GM12878 (cell line): Measurements from ENCODE around the gene ARHGAP27. TPM values are rescaled to one million over a fixed set of nuclear protein-coding genes. Genes with fewer than 3 reads are reported as not detected.

ENCODE experiments used
- ATAC-seq: fragments of 200-7000 bp; cut with Tn5 transposase; 3 replicates; pipeline ENCODE4 v1.9.1; 2020; ENCODE audit warnings: mild to moderate bottlenecking, moderate library complexity
- BruUV-seq: library from RNA; stranded (reverse); fragments of 400-500 nt; replicated peaks from 2 replicates; lab custom pipeline; 2021; lab: Mats Ljungman, UMichigan
- CTCF ChIA-PET: fragments of 300-600 bp; sonication (Branson Sonifier 250); formaldehyde crosslinking; extraction: SDS; loops from one replicate; lab custom pipeline; 2021; ENCODE audit warnings: inconsistent platforms; lab: Yijun Ruan, JAX
- POLR2A ChIA-PET: fragments of 350-600 bp; formaldehyde crosslinking; extraction: SDS; loops from one replicate; lab custom pipeline; 2021; ENCODE audit warnings: inconsistent platforms; lab: Charles Lee
- RAD21 ChIA-PET: fragments of 300-600 bp; sonication (Branson Sonifier 250); formaldehyde crosslinking; loops from one replicate; lab custom pipeline; 2023; ENCODE audit warnings: antibody characterized with exemption; ENCODE audit not compliant: unreplicated experiment; lab: Charles Lee
- SMC1A ChIA-PET: fragments of 300-600 bp; sonication (Branson Sonifier 250); formaldehyde crosslinking; loops from one replicate; lab custom pipeline; 2023; ENCODE audit not compliant: unreplicated experiment, uncharacterized antibody; lab: Charles Lee
- DNase-seq: peaks from one replicate; pipeline ENCODE4 v3.0.0-alpha.2; 2011; ENCODE audit warnings: low read depth, low spot score
- FAIRE-seq: peaks from 3 replicates; lab custom pipeline; 2011; peaks lifted over from hg19 to GRCh38; lab: Jason Lieb, UNC
- H2AFZ ChIP-seq: 2 replicates; pipeline ENCODE4 v1.6.0; 2011; ENCODE audit warnings: low read depth, low read length, control low read depth; ENCODE audit not compliant: control insufficient read depth
- H3K27ac ChIP-seq: 2 replicates; pipeline ENCODE4 v1.5.1; 2011; ENCODE audit warnings: control low read depth; ENCODE audit not compliant: control insufficient read depth, insufficient read depth
- H3K27me3 ChIP-seq, 2 experiments: replicated peaks in 1 of 2; 2 replicates each; pipeline versions ENCODE4 v1.6.0 to v1.6.1; 2011; ENCODE audit warnings: low read length in 1 of 2; ENCODE audit not compliant: control insufficient read depth in 2 of 2, insufficient read depth in 2 of 2
- H3K36me3 ChIP-seq, 2 experiments: 2 replicates each; pipeline ENCODE4 v1.5.1; 2011; ENCODE audit warnings: low read length in 1 of 2; ENCODE audit not compliant: control insufficient read depth in 2 of 2, insufficient read depth in 2 of 2
- H3K4me1 ChIP-seq: 2 replicates; pipeline ENCODE4 v1.6.1; 2011; ENCODE audit warnings: mild to moderate bottlenecking, low read length, moderate library complexity, mixed read lengths; ENCODE audit not compliant: control insufficient read depth, insufficient read depth
- H3K4me2 ChIP-seq: 2 replicates; pipeline ENCODE4 v1.6.0; 2011; ENCODE audit warnings: control low read depth; ENCODE audit not compliant: control insufficient read depth, insufficient read depth
- H3K4me3 ChIP-seq: fragments of 200-600 bp; sonication (generic); 2 replicates; pipeline ENCODE4 v1.5.1; 2016
- H3K79me2 ChIP-seq: 2 replicates; pipeline ENCODE4 v1.6.0; 2011; ENCODE audit warnings: low read length; ENCODE audit not compliant: control insufficient read depth, insufficient read depth
- H3K9ac ChIP-seq: 2 replicates; pipeline ENCODE4 v1.8.0; 2011; ENCODE audit warnings: low read length, control low read depth, mixed read lengths; ENCODE audit not compliant: control insufficient read depth, insufficient read depth
- H3K9me3 ChIP-seq: replicated peaks from 3 replicates; pipeline ENCODE4 v1.5.1; 2011; ENCODE audit warnings: mild to moderate bottlenecking, low read length; ENCODE audit not compliant: control insufficient read depth, insufficient read depth
- H4K20me1 ChIP-seq: 2 replicates; pipeline ENCODE4 v1.6.0; 2011; ENCODE audit not compliant: control insufficient read depth, insufficient read depth
- CBFB ChIP-seq: IDR thresholded peaks from 2 replicates; pipeline ENCODE4 v1.6.1; 2016; ENCODE audit warnings: antibody characterized with exemption, low read depth
- E2F8 ChIP-seq: fragments of 450-650 bp; IDR thresholded peaks from 2 replicates; pipeline ENCODE4 v1.6.1; 2018; ENCODE audit warnings: mild to moderate bottlenecking, low read depth, moderate library complexity; ENCODE audit not compliant: partially characterized antibody
- EED ChIP-seq: sonication (generic); IDR thresholded peaks from 2 replicates; pipeline ENCODE4 v1.6.1; 2016; ENCODE audit warnings: antibody characterized with exemption, low read depth
- JUNB ChIP-seq: IDR thresholded peaks from 2 replicates; pipeline ENCODE4 v1.6.1; 2016; ENCODE audit warnings: antibody characterized with exemption, mild to moderate bottlenecking
- SPI1 ChIP-seq: IDR thresholded peaks from 2 replicates; pipeline ENCODE4 v1.6.1; 2011; ENCODE audit warnings: low read depth, mild to moderate bottlenecking, low read length, moderate library complexity, borderline replicate concordance; ENCODE audit not compliant: insufficient read depth
- SRF ChIP-seq, 2 experiments: IDR thresholded peaks; 2 replicates each; pipeline ENCODE4 v1.6.1; 2011; ENCODE audit warnings: low read depth in 2 of 2, low read length in 2 of 2, mild to moderate bottlenecking in 1 of 2, moderate library complexity in 1 of 2
- WGBS: methylation state at CpG from one replicate; pipeline ENCODE4 v1.1.6; 2016; ENCODE audit warnings: low lambda C conversion rate; ENCODE audit not compliant: insufficient replicate concordance, insufficient coverage; ENCODE audit errors: missing lambda C conversion rate; 5-methylcytosine and 5-hydroxymethylcytosine counted together
- in situ Hi-C: fragments of 300-500 bp; cut with MboI; formaldehyde crosslinking; loops from 9 replicates; pipeline ENCODE4 v1.14.3; 2018; ENCODE audit warnings: mixed read lengths
- intact Hi-C: fragments of 100-400 bp; cut with micrococcal nuclease; formaldehyde crosslinking; loops from one replicate; pipeline ENCODE4 v1.14.2; 2022; ENCODE audit not compliant: unreplicated experiment
- polyA plus RNA-seq, 11 experiments: library from polyadenylated mRNA; depleted of rRNA in 4 of 11; unstranded in 6 of 11; stranded (reverse) in 5 of 11; fragments of >200 nt; fragmentation: Nextera tagmentation in 4 of 11; fragmentation: Illumina TruSeq in 1 of 11; extraction: Ambion mirVana in 4 of 11; extraction: Trizol in 1 of 11; gene quantifications; 1 replicate in 1 of 11; 2 replicates in 10 of 11; pipeline versions ENCODE4 v1.2.1 to v1.2.3, GENCODE V29; 2011 to 2016; ENCODE audit warnings: inconsistent platforms in 2 of 11, missing spikeins in 2 of 11, low read depth in 1 of 11
- total RNA-seq, 4 experiments: library from RNA; depleted of rRNA in 3 of 4; stranded (reverse); fragments of >200 nt in 3 of 4; fragmentation: Illumina TruSeq in 1 of 4; extraction: Trizol in 1 of 4; gene quantifications; 2 replicates each; pipeline versions ENCODE4 v1.2.1 to v1.2.3, GENCODE V29; 2013 to 2021

ARHGAP27 gene
- total and polyA plus RNA-seq, 10 of the 15 experiments (the other 5 are each of a cell fraction or from before 2014, with no cell fraction given): 0.64 to 45.7 (median 17.7) TPM

- Histone ChIP-seq H3K27ac (no peak overlapping the region), H3K36me3 (no peaks in the 10 kb centered on the region), H3K27me3 (no peaks in the 10 kb centered on the region), H4K20me1 (no peaks in the 10 kb centered on the region), H3K4me3 (no peak overlapping the region), H3K4me1 (peaks cover 37% of the 10 kb centered on the region), H3K79me2 (no peaks in the 10 kb centered on the region), H3K9me3 (no peaks in the 10 kb centered on the region), H3K9ac (no peak overlapping the region), H3K4me2 (peak overlapping the region; percentile 62), H2AFZ (peak overlapping the region; percentile 48; the same call in 1 of the 2 replicates)
- ChIA-PET SMC1A (interaction anchor here (1.0 to 6.9 kb wide), 4 partner anchors 12 to 59 kb away, joined by 3 to 47 read pairs (median 18); no protein-coding TSS in a partner anchor), POLR2A (interaction anchor here (0.8 to 0.9 kb wide), 2 partner anchors 13 to 41 kb away, joined by 3 to 4 read pairs; no protein-coding TSS in a partner anchor), RAD21 (no interaction called here), CTCF (interaction anchor here (1.3 to 2.9 kb wide), 2 partner anchors 14 to 94 kb away, joined by 6 to 14 read pairs; no protein-coding TSS in a partner anchor)
- intact Hi-C loops (no loop called here), in situ Hi-C loops (no loop called here)
- FAIRE-seq (no peak), DNase-seq (no peak), ATAC-seq (no peak)
- 58% methylated on average over 8 of the region's 8 CpGs for WGBS
- BruUV-seq: no TSS peak
- no peak for TF ChIP-seq CBFB
- TF ChIP-seq E2F8: no peak
- no peak; the same call in 1 of the 2 replicates for TF ChIP-seq EED
- TF ChIP-seq JUNB: no peak
- peak; percentile 25; the same call in 1 of the 2 replicates for TF ChIP-seq SPI1
- 0 out of 4 replicates have a peak, but pooled peaks of 1 of the 2 experiments have one; percentile 30 for TF ChIP-seq SRF (IDR thresholded peaks at IDR 0.05; ENCODE audit: low read depth in 2 of 2, low read length in 2 of 2)
Observed at GRCh38 chr17:45370949-45371413, 61.7 kb downstream of the ARHGAP27 start.
